Fibroblast of peridontal ligament (primary cell): ENCODE measurements around the gene CHCHD1.
A peak's percentile ranks its signal among the peaks of the same experiment; 100 is the strongest.
"Not testable (repeated sequence)": the region's sequence is repeated elsewhere in the genome, so short reads cannot be mapped to it uniquely, and the experiment has no call there.

Experiments
- DNase-seq: peaks from one replicate; pipeline ENCODE4 v3.0.0-alpha.2; 2010; ENCODE audit errors: extremely low read depth

CHCHD1 gene

DNA sequence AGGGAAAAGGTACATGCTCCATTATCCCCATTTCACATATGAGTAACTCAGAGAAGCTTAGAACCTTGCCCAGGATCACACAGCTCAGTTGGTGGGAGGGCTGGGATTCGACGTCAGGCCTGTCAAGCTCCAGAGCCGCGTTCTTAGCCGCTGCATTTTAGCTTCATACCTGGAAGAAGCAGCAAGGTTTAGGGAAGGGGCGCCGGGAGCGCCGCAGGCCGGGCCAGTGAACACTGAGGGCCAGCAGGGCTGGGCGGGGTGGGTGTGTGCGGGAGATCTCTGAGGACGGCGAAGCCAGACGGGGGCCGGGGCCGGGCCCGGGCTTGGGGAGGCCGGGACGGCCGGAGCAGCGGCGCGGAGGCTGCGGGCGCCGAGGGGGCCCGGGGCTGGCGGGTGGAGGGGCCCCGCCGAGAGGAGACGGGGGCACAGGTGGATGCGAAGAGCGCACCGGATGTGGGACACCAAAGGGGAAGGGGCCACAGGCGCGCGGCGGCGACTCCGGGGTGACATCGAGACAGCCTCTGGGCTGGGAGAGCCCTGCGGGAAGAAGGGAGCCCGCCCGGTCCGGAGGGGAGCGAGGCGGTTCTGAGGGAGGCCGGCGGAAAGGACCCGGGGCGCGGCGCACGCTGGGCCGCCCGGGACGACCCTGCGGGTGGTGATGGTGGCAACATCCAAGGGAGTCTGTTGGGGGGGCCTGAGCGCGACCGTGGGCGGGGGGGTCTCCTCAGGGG lies 29.1 kb downstream of the CHCHD1 start:
- peak; percentile 28 for DNase-seq

DNA sequence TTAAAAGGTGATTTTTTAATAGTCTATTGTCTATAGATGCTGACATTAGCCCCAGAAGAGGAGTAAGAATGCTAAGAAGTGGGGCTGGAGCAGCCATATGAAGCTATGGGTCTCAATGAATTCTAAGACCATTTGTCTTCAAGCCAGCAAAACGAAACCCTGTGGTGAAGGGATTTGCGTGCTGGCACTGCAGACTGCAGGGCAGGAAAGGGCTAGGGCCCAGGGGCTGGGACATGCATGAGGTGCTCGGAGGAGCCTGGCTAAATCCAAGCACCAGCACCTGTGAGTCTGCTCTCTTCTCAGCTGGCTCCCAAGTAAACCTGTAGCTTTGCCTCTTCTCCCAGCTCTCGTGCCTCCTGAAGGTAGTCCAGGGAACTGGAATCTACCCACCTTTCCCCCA lies 30.8 kb downstream of the CHCHD1 start:
- DNase-seq, result no peak

DNA sequence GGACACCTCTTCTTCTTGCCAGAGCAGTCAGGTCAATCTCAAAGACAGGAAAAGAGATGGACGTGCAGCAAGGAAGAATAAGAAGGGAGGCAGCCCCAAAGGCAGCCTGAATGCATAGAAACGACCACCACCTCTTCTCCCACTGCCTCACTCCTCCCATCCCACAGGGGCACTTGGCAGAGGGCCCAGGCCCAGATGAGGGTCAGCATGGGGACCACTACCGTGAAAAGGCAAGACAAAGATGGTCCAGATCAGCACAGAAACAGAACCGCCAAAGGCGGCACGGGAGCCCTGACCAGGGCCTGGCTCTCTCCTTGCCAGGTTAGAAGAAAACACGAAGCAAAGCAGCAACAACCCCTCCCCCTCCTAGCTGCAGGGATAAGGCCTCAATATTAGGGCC lies 31.5 kb downstream of the CHCHD1 start:
- no peak for DNase-seq

DNA sequence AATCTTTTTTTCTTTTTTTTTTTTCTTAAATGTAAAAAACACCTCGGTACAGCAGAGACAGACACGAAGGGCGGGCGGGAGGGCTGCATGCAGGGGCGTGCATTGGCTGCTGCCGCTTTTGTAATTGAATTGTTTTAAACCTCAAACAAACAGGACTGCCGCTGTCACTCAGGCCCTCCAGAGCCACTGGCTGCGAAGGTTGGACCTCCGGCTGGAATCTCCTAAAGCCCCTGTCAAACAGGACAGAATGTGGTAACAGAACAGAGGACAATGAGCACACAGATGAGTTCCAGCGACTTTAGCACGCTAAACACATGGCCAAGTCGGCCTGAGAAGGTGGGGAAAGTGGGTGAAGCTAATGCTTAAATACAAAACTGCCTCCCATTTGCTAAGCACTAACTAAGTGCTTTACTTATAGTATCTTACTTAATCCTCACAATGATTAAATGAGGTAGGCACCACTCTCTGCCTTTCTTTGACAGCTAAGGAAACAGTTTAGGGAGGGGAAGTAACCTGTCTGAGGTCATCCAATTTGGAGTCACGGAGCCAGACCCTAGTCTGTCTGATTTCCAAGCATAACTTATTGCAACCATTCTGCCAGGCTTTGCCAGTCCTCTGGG lies 32.5 kb downstream of the CHCHD1 start:
- DNase-seq, result no peak

DNA sequence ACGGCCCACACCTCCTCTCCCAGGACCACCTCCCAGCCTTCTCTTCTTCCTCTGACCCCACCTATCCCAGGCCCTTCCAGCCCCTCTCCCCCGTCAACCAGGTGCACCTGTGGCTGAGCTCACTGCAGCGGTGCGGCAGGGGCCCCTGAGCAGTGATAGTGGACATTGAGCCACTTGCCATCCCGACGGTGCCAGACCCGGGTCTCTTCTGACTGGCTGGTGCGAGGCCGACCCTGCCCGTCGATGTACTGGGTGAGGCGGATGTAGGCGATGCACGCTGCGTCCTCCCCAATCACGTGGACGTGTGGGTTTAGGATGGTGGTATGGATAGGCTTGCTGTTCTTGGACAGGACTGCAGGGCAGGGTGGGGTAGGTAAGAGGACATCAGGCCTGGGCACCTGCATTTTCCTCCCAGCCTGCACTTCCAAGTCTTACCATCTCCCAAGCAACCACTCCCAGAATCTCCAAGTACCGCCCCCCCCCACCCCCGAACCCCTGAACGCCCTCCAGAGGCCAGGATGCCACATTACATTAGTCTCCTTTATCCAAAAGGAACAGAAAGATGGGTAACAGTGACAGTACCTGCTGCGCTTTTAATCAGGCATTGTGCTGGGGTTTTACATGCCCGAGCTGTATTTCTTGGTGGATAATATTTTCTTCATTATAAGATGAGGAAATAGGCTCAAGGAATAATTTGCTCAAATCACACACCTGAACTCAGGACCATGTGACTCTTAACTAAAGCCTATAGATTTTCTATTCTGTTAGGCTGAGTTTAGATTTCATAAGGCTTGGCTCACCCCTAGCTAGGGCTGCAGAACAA lies 33.3 kb downstream of the CHCHD1 start:
- DNase-seq, result no peak

DNA sequence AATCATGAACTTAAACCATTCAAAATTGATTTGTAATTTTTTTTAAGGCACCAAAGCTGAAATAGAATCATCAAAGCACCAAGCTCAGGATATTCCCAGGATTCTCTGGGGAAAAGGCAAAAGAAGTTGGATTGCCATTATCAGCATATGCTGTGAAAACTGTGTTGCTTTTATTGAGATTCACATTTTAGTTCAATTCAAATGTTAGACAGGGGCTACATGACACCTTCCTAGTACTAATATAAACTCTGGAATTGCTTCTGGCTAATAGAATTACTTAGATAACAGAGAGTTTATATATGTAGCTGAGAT lies 33.8 kb downstream of the CHCHD1 start:
- DNase-seq, result no peak

DNA sequence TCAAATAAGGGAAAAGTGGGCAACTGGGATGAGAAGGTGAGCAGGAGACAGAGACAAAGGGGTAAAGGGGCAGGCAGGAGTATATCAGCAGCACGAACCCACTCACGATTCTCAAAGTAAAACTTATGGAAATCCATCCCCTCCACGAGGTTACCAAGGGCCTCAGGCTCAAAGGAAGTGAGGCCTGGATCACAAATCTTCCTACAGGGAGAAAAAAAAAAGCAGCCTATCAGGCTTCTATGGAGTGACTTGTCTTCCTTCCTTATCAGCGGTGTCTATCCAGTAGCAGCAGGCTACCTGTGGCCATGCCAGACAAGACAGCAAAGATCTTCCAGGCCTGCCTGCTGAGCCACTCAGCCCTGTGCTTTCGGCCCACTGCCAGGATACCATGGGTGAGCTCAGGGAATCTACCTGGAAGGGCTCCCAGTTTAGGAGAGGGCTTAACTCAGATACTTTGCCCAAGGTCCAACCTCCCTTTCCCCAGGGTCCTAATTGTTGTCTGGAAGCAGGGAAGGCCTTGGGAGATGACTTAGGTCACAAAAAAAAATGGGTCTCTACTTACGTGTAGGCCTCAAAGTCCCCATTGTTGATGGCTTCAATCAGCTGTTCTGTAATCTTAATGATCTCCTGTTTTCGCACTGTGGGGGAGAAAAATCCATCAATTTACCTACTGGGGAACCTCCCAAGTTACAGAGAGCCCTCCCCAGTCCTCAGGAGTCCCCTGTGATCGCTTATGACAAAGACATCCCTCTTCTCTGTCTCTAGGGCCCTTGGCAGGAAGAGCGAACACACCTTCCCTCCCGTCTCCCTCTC lies 35.3 kb downstream of the CHCHD1 start:
- DNase-seq, result no peak

DNA sequence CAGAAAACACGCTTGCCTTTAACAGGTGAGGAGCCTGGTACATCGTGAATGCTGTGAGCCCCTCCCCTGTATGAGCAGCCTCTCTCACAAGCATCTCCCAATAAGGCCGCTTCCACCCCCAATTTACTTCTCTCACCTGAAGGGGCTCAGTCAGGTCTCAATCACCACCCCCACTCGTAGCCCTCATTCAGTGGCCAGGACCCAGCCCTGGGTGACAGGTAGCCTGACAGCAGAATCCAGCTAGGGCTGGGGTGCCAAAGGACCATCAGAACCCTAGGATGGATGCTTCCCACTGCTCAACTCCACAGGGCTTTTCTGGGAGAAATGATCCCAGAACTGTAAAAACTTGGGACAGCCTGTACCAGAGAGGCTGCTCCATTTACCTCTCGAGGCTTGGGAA lies 36.0 kb downstream of the CHCHD1 start:
- DNase-seq, result no peak

DNA sequence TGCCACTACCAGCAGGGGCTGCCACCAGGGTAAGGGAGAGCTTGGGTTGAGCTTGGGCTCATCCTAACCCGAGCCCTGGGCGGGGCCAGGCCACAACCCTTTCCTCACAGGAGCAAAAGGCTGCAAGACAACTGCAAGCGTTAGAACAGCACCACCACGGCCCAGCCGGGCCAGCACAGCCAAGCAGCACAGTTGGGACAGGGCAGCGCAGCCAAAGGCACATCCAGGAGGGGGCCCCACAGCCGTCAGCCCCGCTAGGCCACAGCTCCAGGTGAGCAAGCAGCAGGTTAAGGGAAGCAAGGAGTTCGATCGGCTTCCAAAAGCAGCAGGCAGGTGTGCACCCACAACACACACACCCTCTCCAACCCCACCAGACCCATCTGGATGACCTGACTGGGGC lies 36.6 kb downstream of the CHCHD1 start:
- DNase-seq, result no peak

DNA sequence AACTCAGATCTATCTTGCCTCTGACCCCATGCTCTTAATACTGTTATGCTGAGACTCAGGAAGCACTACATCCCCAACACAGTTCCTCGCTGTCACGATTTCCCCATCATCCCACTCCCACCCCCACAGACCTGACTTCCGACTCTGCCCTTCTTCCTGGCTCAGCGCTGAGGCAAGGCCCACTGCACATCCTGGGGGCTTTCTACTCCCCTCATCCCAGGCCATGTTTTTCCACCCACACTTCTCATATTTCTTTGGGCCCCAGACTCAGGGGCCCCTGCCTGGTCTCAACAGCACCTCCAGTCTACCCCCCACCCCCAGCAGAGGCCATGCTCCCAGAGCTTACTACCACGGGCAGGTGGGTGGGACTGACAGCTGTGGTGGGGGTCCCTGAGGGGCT lies 37.2 kb downstream of the CHCHD1 start:
- DNase-seq, result no peak

DNA sequence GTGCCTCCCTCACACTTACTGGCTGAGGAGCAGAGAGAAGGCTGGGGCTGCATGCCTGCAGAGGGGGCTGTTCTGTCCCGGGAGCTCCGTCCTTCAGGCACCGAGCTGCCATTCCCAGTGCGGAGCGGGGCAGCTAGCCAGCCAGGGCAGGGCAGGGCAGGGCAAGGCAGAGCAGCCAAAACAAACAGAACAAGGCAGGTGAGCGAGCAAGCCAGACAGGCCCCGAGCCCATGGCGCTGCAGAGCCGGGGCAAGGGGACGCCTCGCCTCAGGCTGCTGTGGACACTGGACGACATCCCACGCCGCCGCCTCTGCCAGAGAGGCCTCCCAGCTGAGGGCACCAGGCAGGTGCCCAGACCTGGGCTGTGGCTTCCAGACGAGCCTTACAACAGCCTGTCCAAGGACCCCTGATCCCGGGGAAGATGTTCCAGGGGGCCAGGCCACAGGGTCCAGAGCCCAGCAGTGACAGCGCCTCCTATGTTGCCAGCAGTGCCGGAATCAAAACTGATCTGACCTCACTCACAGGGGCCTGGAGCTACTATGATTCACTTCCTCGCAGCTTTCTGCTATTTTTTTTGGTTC lies 37.8 kb downstream of the CHCHD1 start:
- DNase-seq, result no peak

DNA sequence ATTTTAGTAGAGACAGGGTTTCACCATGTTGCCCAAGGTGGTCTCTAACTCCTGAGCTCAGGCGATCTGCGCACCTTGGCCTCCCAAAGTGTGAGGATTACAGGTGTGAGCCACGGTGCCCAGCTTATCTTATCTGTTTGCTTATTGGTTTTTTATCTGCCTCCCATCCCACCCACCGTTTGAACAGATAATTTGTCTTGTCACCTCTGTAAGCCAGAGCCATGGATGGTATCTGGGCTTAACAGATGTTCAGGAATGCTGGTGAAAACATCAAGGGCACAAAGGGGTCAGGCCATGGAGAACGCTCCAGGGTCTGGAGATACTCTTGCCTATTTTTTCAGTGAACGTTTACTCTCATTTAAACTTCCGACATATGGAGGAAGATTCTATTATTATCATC lies 41.5 kb downstream of the CHCHD1 start:
- no peak for DNase-seq

DNA sequence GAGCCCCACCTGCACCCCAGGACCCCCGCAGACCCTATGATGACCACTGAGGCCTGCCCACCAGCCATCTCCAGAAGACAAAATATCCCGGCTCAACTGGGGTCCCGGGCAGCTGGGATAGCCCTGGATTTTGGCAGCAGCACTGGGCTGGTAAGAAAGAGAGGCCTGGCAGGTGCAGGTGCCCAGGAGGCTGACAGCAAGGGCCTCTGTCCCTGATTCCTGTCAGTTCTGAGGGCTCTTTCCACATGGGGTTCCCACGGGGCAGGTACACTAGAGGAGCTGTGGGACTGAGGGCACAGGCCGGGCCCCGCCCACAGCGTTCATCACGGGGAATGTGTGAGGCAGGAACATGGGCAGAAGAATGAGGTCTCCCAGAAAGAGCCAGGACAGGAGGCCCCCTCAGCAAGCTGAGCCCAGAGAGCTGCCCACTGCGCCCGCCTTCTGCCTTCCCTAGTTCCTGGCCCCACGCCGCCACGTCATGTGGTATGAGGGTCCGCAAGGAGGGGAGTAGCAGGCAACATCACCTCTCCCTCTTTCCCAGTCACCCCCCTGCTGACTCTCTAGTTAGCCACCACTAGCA lies 42.4 kb downstream of the CHCHD1 start:
- DNase-seq, result no peak

DNA sequence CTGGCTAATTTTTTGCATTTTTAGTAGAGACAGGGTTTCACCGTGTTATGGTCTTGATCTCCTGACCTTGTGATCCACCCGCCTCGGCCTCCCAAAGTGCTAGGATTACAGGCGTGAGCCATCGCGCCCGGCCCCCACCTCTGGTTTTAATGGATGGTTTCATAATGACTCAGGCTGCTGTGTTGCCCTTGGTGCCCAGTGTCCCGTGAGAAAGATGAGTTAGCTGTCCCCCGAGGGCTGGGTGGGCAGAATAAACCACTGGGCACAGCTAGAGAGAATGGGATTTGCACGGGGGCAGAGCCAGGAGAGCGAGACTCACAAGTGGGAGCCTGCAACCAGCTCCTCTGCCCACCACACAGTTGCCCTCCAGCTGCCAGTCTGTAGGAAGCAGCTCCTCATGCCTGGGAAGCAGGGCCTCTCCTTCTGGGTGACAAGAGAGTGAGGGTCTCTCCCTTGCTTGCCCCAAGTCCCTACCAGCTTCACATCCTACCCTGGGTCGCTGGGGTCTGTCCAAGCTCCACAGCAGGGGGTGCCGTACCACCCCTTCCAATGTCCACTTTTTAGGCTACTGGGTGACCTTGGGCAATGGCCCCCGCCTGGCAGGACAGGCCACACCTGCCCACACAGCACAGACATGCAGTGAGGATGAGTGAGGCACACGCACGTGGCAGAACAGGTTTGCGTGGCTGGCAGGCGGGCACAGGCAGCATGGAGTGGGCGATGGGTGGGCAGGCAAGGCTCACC lies 45.7 kb downstream of the CHCHD1 start:
- peak; percentile 36 for DNase-seq

DNA sequence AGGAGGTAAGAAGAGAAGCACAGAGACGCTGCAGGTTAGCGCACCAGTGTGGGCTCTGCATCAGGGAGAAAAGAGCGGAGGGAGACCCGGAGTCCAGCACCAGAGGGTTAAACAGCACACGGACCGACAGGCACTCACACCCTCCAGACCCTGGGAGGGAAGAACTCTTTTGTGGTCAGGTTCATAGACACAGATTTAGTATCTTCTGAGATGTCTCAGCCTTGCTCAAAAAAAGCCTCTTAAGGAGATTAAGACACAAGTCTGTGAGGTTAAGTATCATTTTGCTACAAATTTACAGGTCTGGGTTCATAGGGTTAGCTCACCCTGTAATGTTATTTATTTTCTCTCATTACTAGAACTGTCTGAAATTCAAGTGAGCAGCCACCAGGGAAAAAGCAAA lies 46.3 kb downstream of the CHCHD1 start:
- no peak for DNase-seq

DNA sequence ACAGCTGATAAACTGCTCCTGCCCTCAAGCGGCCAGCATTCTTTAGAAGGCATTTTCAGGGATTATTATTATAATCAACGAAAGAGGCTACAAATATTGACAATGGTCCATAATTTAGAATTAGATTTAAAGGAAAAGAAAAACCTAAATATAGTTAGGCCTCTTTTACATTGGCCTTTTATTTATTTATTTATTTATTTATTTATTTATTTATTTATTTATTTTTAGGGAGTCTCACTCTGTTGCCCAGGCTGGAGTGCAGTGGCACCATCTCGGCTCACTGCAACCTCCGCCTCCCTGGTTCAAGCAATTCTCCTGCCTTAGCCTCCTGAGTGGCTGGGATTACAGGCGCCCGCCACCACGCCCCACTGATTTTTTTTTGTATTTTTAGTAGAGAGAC lies 47.2 kb downstream of the CHCHD1 start:
- not testable (repeated sequence) for DNase-seq
